ENCODE measurements around the gene ROBO2.

DNA sequence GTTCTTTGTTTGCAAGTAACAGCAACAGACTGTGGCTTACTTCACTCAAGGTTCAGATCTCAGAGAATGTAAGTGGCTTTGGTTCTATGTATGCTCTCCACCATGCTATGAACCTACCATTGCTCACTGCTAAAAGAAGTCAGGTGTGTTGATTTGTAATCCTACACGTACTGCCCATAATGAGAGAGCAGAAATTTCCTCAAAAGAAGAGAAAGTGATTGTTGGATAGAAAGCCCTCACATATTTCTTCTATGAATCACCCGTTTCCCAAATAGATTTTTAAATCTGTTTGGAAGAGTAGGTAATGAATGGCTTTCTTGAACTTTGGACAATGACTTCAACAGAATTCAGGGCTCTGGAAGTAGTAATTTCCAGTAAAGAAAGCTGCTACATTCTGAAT is 565.4 kb downstream of the ROBO2 start:
- TF ChIP-seq, protein P1, sequence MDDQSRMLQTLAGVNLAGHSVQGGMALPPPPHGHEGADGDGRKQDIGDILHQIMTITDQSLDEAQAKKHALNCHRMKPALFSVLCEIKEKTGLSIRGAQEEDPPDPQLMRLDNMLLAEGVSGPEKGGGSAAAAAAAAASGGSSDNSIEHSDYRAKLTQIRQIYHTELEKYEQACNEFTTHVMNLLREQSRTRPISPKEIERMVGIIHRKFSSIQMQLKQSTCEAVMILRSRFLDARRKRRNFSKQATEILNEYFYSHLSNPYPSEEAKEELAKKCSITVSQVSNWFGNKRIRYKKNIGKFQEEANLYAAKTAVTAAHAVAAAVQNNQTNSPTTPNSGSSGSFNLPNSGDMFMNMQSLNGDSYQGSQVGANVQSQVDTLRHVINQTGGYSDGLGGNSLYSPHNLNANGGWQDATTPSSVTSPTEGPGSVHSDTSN (CRISPR knock-in tag; IDR thresholded peaks at IDR 0.05), result no peak
- TF ChIP-seq, protein P2, sequence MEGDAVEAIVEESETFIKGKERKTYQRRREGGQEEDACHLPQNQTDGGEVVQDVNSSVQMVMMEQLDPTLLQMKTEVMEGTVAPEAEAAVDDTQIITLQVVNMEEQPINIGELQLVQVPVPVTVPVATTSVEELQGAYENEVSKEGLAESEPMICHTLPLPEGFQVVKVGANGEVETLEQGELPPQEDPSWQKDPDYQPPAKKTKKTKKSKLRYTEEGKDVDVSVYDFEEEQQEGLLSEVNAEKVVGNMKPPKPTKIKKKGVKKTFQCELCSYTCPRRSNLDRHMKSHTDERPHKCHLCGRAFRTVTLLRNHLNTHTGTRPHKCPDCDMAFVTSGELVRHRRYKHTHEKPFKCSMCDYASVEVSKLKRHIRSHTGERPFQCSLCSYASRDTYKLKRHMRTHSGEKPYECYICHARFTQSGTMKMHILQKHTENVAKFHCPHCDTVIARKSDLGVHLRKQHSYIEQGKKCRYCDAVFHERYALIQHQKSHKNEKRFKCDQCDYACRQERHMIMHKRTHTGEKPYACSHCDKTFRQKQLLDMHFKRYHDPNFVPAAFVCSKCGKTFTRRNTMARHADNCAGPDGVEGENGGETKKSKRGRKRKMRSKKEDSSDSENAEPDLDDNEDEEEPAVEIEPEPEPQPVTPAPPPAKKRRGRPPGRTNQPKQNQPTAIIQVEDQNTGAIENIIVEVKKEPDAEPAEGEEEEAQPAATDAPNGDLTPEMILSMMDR (tag by site-specific recombination; IDR thresholded peaks at IDR 0.05), result no peak
- no peak for TF ChIP-seq GLIS1 (tag by site-specific recombination; IDR thresholded peaks at IDR 0.05)
- TF ChIP-seq YY1 (tag by site-specific recombination; IDR thresholded peaks at IDR 0.05), result no peak
- no peak for TF ChIP-seq ZBTB21 (tag by site-specific recombination; IDR thresholded peaks at IDR 0.05)
- TF ChIP-seq, protein P3, sequence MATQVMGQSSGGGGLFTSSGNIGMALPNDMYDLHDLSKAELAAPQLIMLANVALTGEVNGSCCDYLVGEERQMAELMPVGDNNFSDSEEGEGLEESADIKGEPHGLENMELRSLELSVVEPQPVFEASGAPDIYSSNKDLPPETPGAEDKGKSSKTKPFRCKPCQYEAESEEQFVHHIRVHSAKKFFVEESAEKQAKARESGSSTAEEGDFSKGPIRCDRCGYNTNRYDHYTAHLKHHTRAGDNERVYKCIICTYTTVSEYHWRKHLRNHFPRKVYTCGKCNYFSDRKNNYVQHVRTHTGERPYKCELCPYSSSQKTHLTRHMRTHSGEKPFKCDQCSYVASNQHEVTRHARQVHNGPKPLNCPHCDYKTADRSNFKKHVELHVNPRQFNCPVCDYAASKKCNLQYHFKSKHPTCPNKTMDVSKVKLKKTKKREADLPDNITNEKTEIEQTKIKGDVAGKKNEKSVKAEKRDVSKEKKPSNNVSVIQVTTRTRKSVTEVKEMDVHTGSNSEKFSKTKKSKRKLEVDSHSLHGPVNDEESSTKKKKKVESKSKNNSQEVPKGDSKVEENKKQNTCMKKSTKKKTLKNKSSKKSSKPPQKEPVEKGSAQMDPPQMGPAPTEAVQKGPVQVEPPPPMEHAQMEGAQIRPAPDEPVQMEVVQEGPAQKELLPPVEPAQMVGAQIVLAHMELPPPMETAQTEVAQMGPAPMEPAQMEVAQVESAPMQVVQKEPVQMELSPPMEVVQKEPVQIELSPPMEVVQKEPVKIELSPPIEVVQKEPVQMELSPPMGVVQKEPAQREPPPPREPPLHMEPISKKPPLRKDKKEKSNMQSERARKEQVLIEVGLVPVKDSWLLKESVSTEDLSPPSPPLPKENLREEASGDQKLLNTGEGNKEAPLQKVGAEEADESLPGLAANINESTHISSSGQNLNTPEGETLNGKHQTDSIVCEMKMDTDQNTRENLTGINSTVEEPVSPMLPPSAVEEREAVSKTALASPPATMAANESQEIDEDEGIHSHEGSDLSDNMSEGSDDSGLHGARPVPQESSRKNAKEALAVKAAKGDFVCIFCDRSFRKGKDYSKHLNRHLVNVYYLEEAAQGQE (tag by site-specific recombination; IDR thresholded peaks at IDR 0.05), result no peak
- TF ChIP-seq ZNF324 (tag by site-specific recombination; IDR thresholded peaks at IDR 0.05), result no peak

All from HEK293 (cell line).